DMS153 treated with DMSO at 0.1 percent for 48 hours (cell line): ENCODE results near the gene CST2.
"Not testable (repeated sequence)": the region's sequence is repeated elsewhere in the genome, so short reads cannot be mapped to it uniquely, and the experiment has no call there.

ENCODE experiments used
- DNase-seq: peaks from one replicate; lab custom pipeline; 2025; ENCODE audit not compliant: unreplicated experiment; lab: John Stamatoyannopoulos, UW

CST2 gene, protein sequence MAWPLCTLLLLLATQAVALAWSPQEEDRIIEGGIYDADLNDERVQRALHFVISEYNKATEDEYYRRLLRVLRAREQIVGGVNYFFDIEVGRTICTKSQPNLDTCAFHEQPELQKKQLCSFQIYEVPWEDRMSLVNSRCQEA

DNA sequence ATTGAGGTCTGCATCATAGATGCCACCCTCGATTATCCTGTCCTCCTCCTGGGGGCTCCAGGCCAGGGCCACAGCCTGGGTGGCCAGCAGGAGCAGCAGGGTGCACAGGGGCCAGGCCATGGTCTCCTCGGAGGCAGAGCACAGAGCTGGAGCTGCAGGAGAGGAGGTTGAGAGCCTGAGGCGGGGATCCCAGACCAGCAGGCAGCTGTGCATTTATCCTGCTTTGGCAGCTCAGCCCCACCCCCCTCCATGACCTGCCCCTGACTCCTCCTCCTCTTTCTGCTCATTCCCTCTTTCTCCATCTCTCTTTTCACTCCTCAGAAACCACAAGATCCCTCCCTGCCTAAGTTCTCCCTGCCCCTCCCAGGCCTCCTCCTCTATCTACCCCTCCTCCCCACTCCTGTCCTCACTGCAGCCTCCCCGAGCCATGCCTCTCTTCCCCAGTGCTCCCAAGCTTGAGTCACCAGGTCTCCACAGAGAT, at the start of gene CST2:
Gene CST2, minus strand, starts transcription at position 189 of the 481 bp plus-strand sequence. Its CDS starts 69 bp downstream, at position 120.
- no peak for DNase-seq

DNA sequence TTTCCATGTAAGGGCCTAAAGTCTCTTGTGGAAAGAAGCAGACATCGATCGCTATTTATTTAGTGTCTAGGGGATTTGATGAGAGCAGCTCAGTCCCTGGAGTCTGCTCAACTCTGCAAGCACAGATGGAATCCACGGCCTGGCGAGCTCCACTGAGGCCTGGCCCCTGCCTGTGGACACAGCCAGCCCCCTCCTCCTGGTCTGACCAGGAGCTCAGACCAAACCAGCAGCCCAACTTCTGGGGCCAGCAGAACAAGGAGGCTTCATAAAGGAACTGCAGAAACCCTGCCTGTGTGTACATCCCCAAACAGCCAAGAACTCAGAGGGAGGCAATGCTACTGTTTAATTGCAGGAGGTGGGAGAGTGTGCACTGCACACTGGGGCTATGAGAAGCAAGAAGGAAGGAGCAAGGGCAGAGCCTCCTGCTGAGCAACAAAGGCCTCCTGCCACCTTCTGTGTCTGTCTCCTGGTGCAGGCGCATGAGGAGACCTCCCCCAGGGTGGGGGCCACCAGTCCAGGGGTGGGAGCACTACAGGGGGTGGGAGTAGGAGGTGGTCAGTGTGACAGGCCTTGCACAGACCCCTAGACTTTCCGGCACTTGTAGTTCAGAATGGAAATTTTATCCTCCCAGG, 49.2 kb upstream of the CST2 start:
- DNase-seq: no peak

DNA sequence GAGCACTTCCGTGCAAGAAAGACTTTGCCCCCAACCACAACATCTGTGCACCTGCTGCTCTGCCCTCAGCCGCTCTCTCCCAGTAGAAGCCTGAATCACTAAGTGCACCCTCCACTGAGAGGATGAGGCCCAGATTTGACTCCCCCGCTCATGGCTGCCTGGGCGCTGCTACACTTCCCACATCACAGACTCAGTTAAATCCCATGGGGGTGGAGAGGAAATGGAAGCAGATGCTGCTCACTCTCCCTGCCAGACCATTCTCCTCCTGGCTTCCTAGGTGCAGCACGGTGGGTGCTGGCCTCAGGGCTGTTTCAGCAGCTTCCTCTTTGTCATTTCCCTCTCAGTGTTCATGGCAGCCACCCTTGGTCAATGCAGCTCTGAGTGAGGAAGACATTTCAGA, 48.2 kb upstream of the CST2 start:
- peak; percentile 26 for DNase-seq

DNA sequence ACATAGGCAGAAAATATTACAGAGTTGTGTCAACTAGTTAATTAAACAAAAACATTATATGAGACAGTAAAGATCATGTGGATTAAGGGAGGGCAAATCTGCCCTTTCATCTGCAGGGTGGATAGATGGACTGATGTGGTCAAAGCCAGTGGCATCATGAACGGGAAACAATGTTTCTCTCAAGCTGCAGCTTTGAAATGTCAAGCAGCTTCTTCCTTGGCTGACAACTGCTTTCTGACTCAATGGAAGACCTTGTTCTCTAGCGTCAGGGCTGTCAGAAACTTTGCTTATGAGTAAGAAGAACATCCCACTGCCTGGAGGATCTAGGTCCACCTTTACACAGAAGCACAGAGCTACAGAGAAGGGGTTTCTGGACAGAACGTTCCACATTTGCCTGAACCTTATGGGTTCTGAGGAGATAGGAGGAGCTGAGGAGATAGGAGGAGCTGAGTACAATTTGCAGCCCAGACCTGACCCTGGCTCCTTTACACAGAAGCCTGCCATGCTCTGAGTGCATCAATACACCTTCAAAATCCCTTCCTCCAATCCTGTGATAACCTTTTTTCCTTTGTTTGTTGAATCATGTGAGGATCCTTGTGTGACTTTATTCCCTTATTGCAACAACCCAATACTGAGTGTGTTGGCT, 47.0 kb upstream of the CST2 start:
- no peak for DNase-seq

DNA sequence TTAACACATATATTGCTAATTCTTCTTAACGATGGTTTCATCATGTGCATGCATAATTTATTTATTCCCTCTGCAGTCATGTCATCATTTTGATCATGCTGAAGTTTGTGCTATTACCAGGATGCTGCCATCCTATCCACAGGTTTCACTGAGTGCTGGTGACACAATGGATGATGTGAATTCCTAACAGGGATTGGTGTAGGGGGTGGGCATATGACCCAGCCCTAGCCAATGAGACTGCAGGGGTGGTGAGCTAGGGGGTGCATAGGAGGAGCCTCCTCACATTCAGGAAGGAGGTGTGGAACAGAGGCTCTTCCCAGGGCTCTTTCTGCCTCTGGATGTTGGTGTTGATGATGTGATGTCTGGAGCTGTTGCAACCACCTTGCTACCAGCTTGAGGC, 45.5 kb upstream of the CST2 start:
- no peak for DNase-seq

DNA sequence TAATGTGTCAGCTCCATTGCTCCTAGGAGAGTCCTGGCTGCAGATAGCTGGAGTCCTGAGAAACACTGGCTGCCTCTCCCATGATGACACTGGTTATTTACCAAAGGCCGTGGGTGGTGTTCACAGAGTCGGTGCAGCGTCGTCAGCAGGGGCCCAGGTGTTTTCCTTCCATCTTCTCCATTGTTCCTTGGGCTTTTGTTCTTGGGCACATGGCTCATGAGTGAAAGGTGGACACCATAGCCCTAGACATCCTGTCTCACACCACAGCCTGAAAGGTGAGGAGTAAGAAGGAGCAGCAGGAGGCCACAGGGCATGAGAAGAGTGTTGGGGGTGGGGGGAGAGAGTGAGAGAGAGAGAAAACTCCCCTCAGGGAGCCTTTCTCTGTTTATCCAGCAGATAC, 43.9 kb upstream of the CST2 start:
- no peak for DNase-seq

DNA sequence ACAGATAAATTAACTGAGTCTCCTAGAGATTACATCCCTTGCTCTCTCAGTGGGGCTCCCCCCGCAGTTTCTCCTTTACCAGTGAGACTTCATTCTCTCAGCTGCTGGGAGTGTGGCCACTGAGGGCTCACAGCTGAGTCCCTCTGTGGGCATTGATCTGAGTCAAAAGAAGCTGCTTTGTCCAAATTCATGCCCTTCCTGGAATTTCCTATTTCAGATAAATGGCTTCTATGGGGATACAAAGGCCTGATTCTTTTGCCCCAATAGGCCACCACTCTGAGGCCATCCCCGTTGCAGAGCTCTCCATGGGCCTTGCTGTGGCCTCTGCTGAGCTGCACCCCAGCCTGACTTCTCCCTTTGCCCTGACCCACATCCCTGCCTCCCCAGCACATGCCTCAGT, 43.0 kb upstream of the CST2 start:
- DNase-seq: no peak

DNA sequence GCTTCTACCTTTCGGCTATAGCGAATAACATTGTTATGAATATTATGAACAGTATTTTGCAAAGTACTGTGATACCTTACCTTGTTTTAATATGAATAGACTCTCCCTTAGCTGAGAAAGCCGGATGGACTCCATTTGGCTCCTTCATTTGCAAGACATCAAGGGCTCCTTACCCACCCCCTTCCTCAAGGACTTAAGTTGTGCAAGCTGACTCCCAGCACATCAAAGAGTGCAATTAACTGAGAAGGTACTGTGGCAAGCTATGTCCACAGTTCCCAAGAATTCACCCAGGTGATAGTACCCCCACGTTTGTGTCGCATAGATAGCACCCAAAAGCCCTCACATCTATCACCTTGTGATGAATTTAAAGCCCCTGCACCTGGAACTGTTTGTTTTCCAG, 41.8 kb upstream of the CST2 start:
- no peak for DNase-seq

DNA sequence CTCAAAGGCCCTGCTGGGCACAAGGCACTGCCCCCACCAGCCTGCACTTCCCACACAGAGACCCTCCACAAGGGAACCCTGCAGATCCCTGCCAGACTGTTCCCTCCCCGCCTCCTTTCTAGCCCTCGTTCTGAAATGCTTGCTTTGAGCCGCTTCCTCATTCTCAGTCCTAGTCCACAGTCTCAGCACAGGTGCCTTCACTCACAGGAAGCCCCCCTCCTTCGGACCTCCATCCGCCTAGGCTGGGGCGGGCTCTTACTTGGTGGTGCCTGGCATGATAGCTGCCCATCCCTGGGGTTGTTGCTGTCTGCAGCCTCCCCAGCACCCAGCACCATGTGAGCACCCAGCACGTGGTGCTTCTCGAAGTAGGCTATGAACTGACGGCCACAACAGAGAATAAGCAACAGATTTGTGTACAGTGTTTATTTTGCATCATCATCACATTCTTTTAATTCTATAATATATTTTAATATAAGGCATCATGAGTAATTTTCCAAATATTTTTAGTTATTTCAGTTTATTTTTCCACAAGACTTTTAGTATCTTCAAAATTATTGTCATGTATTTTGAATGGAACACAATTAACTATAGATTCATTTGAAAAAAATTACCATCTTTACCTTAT, 40.7 kb upstream of the CST2 start:
- no peak for DNase-seq

DNA sequence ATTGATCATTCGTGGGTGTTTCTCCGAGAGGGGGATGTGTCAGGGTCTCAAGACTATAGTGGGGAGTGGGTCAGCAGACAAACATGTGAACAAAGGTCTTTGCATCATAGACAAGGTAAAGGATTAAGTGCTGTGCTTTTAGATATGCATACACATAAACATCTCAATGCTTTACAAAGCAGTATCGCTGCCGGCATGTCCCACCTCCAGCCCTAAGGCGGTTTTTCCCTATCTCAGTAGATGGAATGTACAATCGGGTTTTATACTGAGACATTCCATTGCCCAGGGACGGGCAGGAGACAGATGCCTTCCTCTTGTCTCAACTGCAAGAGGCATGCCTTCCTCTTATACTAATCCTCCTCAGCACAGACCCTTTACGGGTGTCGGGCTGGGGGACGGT, 34.2 kb upstream of the CST2 start:
- not testable (repeated sequence) for DNase-seq

DNA sequence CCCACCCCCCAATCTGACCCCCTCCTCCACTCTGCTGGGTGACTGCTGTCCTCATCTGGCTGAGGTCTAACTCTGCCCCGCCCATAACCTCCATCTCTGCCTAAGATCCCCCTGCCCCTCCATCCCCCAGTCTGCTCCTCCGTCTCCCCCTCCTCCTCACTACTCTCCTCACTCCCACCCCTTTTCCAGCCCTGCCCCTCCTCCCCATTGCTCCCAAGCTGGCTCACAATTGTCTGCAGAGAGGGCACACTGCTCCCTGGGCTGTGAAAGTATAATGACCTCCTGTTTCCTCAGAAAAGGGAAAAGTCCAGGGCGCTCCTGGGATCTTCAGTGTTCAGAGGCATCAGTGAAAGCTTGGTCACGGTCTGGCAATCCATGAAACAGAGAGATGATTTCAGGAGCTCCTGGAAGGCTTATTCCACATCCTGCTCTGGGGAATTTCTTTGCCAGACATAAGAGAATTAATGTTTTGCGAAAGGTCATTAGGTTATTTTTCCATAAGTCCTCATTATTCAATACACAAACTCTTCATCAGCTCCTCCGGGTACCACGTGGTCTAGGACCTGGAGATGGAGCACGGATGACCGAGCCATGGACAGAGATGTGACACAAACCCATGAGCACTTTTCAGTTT, 31.6 kb upstream of the CST2 start:
- no peak for DNase-seq

DNA sequence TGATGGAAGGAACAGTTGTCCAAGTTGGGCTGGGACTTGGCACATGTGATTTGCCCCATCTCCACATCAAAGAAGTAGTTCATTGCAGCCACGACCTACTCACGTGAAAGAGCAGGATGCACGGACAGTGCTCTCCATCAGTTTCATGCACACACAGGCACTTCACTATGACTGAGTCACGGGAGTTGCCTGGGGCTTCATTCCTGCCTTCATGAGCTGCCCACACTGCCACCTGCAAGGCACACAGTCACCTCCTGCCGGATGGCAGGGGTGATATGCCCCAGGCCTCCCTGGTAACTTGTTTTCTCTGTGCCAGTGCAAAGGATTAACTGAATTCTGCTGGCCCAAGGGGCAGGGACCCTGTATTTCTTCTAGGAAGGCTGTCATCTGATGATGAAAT, 30.2 kb upstream of the CST2 start:
- no peak for DNase-seq

DNA sequence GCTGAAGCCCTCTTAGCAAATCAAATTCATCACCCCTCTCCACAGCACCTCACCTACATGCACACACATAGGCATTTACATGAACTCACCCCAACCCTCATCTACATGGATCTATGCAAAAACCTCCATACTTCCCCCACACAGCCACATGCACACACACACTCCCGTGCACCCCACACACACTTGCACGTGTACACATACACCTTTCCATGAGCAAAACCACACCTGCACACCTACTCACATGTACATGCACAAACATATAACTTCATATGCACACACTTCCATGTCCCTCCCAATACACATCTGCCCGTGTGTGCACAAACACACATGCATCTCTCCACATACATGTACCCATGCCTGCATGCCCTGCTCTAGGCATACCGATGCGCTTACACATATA, 29.7 kb upstream of the CST2 start:
- DNase-seq: no peak

DNA sequence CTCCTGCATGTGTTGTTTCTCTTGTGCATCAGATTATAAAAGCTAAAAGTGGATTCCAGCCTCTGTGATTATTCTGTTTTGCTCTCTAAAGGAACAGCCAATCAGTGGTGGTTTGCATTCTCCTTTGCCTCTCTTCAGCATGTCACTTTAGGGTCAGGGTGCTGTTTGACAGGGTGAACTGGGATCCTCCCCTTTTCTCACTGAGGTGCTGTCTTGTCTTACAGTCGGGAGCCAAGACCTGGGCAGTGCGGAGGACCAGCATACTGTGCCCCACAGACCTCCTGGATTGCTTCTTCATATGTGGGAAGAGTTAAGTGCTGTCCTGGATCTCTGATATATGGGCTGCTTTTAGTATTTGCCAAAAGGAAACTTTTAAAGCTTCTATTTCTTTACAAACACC, 15.2 kb upstream of the CST2 start:
- no peak for DNase-seq

DNA sequence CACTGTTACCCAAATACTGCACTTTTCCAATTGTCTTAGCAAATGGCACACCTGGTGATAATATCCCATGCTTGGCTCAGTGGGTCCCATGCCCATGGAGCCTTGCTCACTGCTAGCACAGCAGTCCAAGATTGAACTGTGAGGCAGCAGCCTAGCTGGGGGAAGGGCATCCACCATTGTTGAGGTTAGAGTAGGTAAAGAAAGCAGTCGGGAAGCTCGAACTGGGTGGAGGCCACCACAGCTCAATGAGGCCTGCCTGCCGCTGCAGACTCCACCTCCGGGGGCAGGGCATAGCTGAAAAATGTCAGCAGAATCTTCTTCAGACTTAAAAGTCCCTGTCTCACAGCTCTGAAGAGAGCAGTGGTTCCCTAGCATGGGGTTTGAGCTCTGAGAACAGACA, 9.2 kb upstream of the CST2 start:
- no peak for DNase-seq

DNA sequence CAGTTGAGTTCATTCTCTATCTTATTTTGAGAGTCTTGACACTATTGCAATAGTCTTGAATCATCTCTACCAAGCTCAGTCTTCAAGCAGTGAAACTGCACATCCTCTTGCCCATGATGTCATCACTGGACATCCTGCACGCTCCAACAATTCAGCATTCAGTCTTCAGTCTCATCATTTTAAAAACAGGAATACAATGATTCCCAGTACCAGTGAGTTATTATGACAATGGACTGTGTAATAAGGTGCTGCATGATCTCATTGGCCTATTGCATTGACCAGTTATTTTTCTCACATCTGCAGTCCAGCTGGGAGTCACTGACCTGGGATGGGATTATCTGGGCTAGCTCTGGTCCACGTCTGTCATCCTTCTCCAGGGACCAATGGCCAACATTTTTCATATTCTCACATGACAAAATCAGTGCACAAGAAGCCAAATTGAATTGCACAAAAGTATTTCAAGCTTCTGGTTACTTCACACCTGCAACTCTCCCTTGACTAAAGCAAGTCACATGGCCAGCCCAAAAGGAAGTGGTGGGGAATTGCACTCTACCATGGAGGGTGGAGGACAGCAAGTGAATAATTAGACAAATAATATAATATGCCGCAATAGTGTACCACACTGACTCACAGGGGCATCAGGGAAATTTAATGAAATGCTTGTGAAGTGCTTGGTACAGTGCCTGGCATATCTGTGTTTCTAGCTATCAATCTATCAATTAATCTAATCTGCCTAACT, 6.4 kb upstream of the CST2 start:
- no peak for DNase-seq

DNA sequence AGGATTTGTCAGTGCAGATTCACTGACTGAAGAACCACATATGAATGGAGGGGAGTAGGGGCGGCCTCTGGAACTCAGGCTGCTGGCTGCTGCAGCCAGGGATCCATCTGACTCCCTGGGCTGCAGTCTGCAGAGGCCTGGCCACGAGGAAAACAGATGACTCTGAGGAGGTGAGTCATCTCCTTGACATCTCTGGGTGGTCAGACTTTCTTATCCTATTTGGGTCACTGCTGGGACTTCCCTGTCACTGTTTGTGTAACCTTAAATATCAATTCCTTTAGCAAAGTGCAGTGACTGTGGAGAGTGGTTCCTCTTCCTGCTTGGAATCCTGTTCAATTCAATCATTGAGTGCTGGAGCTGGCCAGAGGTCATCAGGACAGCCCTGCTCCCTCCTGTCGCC, 5.4 kb upstream of the CST2 start:
- not testable (repeated sequence) for DNase-seq

DNA sequence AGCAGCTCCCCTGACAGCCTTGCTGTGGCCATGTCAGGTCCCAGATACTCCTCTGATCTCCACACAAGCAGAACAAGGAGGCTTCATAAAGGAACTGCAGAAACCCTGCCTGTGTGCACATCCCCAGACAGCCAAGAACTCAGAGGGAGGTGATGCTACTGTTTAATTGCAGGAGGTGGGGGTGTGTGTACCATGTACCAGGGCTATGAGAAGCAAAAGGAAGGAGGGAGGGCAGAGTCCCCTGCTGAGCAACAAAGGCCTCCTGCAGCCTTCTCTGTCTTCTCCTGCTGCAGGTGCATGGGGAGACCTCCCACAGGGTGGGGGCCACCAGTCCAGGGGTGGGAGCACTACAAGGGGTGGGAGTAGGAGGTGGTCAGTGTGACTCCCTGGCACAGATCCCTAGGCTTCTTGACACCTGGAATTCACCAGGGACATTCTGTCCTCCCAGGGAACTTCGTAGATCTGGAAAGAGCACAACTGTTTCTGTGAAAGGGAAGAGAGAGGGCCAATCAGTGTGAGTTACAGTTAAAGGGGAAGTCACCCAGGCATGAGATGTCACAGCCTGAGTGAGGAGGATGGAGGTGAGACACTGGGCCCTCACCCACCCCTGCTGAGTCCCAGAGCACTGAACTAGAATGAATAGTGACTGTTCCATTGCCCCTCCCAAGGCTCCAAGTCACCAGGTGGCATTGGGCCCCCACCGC, 2.8 kb downstream of the CST2 start:
- DNase-seq: no peak

DNA sequence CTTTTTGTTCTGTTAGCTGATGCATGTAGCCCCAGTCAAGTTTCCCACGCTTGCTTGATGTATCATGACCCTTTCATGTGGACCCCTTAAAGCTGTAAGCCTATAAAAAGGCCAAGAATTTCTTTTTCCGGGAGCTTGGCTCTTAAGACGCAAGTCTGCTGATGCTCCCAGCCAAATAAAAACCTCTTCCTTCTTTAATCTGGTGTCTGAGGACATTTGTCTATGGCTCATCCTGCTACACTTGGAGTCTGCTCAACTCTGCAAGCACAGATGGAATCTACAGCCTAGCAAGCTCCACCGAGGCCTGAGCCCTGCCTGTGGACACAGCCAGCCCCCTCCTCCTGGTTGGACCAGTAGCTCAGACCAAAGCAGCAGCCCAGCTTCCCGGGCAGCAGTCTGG, 3.4 kb downstream of the CST2 start:
- no peak for DNase-seq

DNA sequence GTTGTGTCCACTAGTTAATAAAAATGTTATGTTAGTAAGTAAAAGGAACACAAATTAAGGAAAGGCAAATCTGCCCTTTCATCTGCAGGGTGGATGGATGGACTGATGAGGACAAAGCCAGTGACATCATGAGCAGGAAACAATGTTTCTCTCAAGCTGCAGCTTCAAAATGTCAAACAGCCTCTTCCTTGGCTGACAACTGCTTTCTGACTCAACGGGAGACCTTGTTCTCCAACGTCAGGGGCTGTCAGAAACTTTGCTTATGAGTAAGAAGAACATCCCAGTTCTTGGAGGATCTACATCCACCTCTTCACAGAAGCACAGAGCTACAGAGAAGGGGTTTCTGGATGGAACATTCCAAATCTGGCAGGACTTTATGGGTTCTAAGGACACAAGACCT, 6.0 kb downstream of the CST2 start:
- no peak for DNase-seq
